H1 (cell line): ENCODE data around the gene RERE. TPM values are rescaled to one million over a fixed set of nuclear protein-coding genes. Genes with fewer than 3 reads are reported as not detected.

Experiments used
- CTCF ChIA-PET: fragments of 300-600 bp; sonication (Branson Sonifier 250); formaldehyde crosslinking; loops from one replicate; lab custom pipeline; 2021; ENCODE audit not compliant: partially characterized antibody; lab: Charles Lee
- POLR2A ChIA-PET: fragments of 300-600 bp; sonication (Branson Sonifier 250); formaldehyde crosslinking; loops from one replicate; lab custom pipeline; 2021; ENCODE audit warnings: inconsistent platforms; ENCODE audit not compliant: partially characterized antibody; lab: Charles Lee
- DNase-seq, 2 experiments: peaks; one replicate each; pipeline versions ENCODE4 v3.0.0 to v3.0.0-alpha.2; 2010 to 2022; ENCODE audit warnings: low spot score in 2 of 2, low read depth in 1 of 2, mixed read lengths in 1 of 2
- FAIRE-seq: peaks from 2 replicates; lab custom pipeline; 2011; peaks lifted over from hg19 to GRCh38; lab: Jason Lieb, UNC
- H2AFZ ChIP-seq: 2 replicates; pipeline ENCODE4 v1.8.1; 2012; ENCODE audit warnings: low read length, inconsistent platforms
- H2AK5ac ChIP-seq: 2 replicates; pipeline ENCODE4 v1.6.1; 2013; ENCODE audit warnings: low read depth, low read length
- H2BK120ac ChIP-seq: replicated peaks from 2 replicates; pipeline ENCODE3; 2013; ENCODE audit warnings: low read depth, low read length, inconsistent platforms
- H2BK12ac ChIP-seq: 2 replicates; pipeline ENCODE4 v1.6.1; 2013; ENCODE audit warnings: low read depth, low read length
- H2BK15ac ChIP-seq: 2 replicates; pipeline ENCODE4 v1.6.1; 2013; ENCODE audit warnings: low read length
- H2BK20ac ChIP-seq: 2 replicates; pipeline ENCODE4 v1.6.1; 2013; ENCODE audit warnings: low read length
- H2BK5ac ChIP-seq: 2 replicates; pipeline ENCODE4 v1.6.1; 2013; ENCODE audit warnings: low read depth, low read length
- H3K14ac ChIP-seq: 2 replicates; pipeline ENCODE4 v1.6.1; 2013; ENCODE audit warnings: inconsistent platforms; ENCODE audit not compliant: insufficient read length
- H3K18ac ChIP-seq: 2 replicates; pipeline ENCODE4 v1.6.1; 2013; ENCODE audit warnings: low read length; ENCODE audit errors: extremely low read depth
- H3K23ac ChIP-seq: 2 replicates; pipeline ENCODE4 v1.6.1; 2013; ENCODE audit warnings: inconsistent platforms; ENCODE audit not compliant: insufficient read length
- H3K23me2 ChIP-seq: 2 replicates; pipeline ENCODE4 v1.6.1; 2013; ENCODE audit warnings: low read depth, low read length
- H3K27ac ChIP-seq: 2 replicates; pipeline ENCODE4 v1.6.1; 2011; ENCODE audit warnings: low read depth, low read length, inconsistent platforms
- H3K27me3 ChIP-seq, 4 experiments: replicated peaks in 1 of 4; 1 replicate in 1 of 4; 2 replicates in 3 of 4; pipeline versions ENCODE4 v1.6.1 to v1.8.1; 2011 to 2013; ENCODE audit warnings: low read length in 3 of 4, mild to moderate bottlenecking in 3 of 4, inconsistent platforms in 2 of 4, mixed read lengths in 2 of 4, moderate library complexity in 1 of 4; ENCODE audit not compliant: control insufficient read depth in 3 of 4, insufficient read depth in 3 of 4; ENCODE audit errors: extremely low read depth in 1 of 4
- H3K36me3 ChIP-seq, 4 experiments: 2 replicates each; pipeline versions ENCODE4 v1.6.1 to v1.8.1; 2011 to 2013; ENCODE audit warnings: mild to moderate bottlenecking in 4 of 4, low read length in 3 of 4, moderate library complexity in 2 of 4, control low read depth in 1 of 4, inconsistent platforms in 1 of 4; ENCODE audit not compliant: insufficient read depth in 4 of 4, control insufficient read depth in 2 of 4
- H3K4ac ChIP-seq: replicated peaks from 2 replicates; pipeline ENCODE3; 2013; ENCODE audit warnings: low read length, low read depth, mixed read lengths, inconsistent platforms; ENCODE audit not compliant: insufficient read length
- H3K4me1 ChIP-seq, 4 experiments: replicated peaks in 1 of 4; 1 replicate in 1 of 4; 2 replicates in 3 of 4; pipeline versions ENCODE4 v1.6.1 to v1.8.1; 2011 to 2013; ENCODE audit warnings: low read length in 3 of 4, inconsistent platforms in 2 of 4, mixed read lengths in 1 of 4; ENCODE audit not compliant: insufficient read depth in 4 of 4, control insufficient read depth in 3 of 4
- H3K4me2 ChIP-seq, 2 experiments: 2 replicates each; pipeline versions ENCODE4 v1.6.1 to v1.8.1; 2011 to 2013; ENCODE audit warnings: low read depth in 2 of 2, low read length in 2 of 2, control low read depth in 1 of 2, inconsistent platforms in 1 of 2, mild to moderate bottlenecking in 1 of 2; ENCODE audit not compliant: insufficient read depth in 1 of 2
- H3K4me3 ChIP-seq, 4 experiments: fragments of 200-600, 300-600 bp in 1 of 4; sonication (generic), shearing (Covaris generic), sonication (Bioruptor Twin) in 1 of 4; 2 replicates each; pipeline versions ENCODE4 v1.5.1 to v1.8.1; 2011 to 2016; ENCODE audit warnings: low read length in 4 of 4, low read depth in 3 of 4, control low read depth in 2 of 4, inconsistent platforms in 2 of 4, mild to moderate bottlenecking in 2 of 4, mixed read lengths in 1 of 4, moderate library complexity in 1 of 4; ENCODE audit not compliant: insufficient read depth in 2 of 4; ENCODE audit errors: extremely low read depth in 1 of 4
- H3K56ac ChIP-seq: replicated peaks from 2 replicates; pipeline ENCODE3; 2013; ENCODE audit warnings: low read depth, mild to moderate bottlenecking, mixed read lengths, low read length, inconsistent platforms; ENCODE audit not compliant: insufficient read length
- H3K79me1 ChIP-seq: 2 replicates; pipeline ENCODE4 v1.6.1; 2013; ENCODE audit warnings: low read depth, low read length, control low read depth
- H3K79me2 ChIP-seq, 2 experiments: 2 replicates each; pipeline versions ENCODE4 v1.6.1 to v1.8.1; 2012 to 2013; ENCODE audit warnings: low read length in 2 of 2, mild to moderate bottlenecking in 2 of 2, inconsistent platforms in 1 of 2; ENCODE audit not compliant: insufficient read depth in 2 of 2, control insufficient read depth in 1 of 2
- H3K9ac ChIP-seq, 4 experiments: replicated peaks in 1 of 4; 1 replicate in 1 of 4; 2 replicates in 3 of 4; pipeline versions ENCODE4 v1.6.1 to v1.8.1; 2011 to 2013; ENCODE audit warnings: low read depth in 3 of 4, low read length in 3 of 4, control low read depth in 2 of 4, mild to moderate bottlenecking in 2 of 4, moderate library complexity in 2 of 4, inconsistent platforms in 1 of 4; ENCODE audit errors: extremely low read depth in 1 of 4
- H3K9me3 ChIP-seq, 2 experiments: 2 replicates each; pipeline versions ENCODE4 v1.6.1 to v1.8.1; 2012 to 2013; ENCODE audit warnings: mild to moderate bottlenecking in 2 of 2, moderate library complexity in 2 of 2, control low read depth in 1 of 2, inconsistent platforms in 1 of 2, low read depth in 1 of 2, low read length in 1 of 2, mixed read lengths in 1 of 2; ENCODE audit not compliant: insufficient read depth in 2 of 2
- H4K20me1 ChIP-seq, 2 experiments: replicated peaks in 1 of 2; 2 replicates each; pipeline versions ENCODE3 to v1.8.1; 2011 to 2013; ENCODE audit warnings: inconsistent platforms in 2 of 2, low read length in 2 of 2, mild to moderate bottlenecking in 1 of 2; ENCODE audit not compliant: insufficient read depth in 2 of 2, control insufficient read depth in 1 of 2
- H4K5ac ChIP-seq: 2 replicates; pipeline ENCODE4 v1.6.1; 2013; ENCODE audit warnings: low read length, low read depth, mixed read lengths, inconsistent platforms; ENCODE audit not compliant: insufficient read length
- H4K8ac ChIP-seq: 2 replicates; pipeline ENCODE4 v1.8.0; 2013; ENCODE audit warnings: mild to moderate bottlenecking, moderate library complexity, low read length, inconsistent platforms; ENCODE audit not compliant: insufficient read depth; ENCODE audit errors: extremely low read depth
- H4K91ac ChIP-seq: replicated peaks from 2 replicates; pipeline ENCODE3; 2013; ENCODE audit warnings: low read length, mixed read lengths, inconsistent platforms; ENCODE audit not compliant: insufficient read length
- CBX5 ChIP-seq: fragments of 300-800, 300-1000 bp; sonication (generic); IDR thresholded peaks from 2 replicates; pipeline ENCODE4 v1.7.1; 2016; ENCODE audit warnings: antibody characterized with exemption, low read length, low read depth
- CBX8 ChIP-seq: fragments of 300-800, 300-1000 bp; sonication (generic); IDR thresholded peaks from 2 replicates; pipeline ENCODE4 v1.7.1; 2016; ENCODE audit warnings: low read depth, low read length, borderline replicate concordance
- EGR1 ChIP-seq: IDR thresholded peaks from 2 replicates; pipeline ENCODE4 v1.6.1; 2011; ENCODE audit warnings: low read depth, low read length, borderline replicate concordance
- KDM5A ChIP-seq: fragments of 200-600 bp; IDR thresholded peaks from 2 replicates; pipeline ENCODE4 v1.7.1; 2012; ENCODE audit warnings: mild to moderate bottlenecking, low read length, inconsistent platforms, mixed read lengths
- MAFK ChIP-seq: IDR thresholded peaks from 2 replicates; pipeline ENCODE4 v1.6.1; 2012; ENCODE audit warnings: low read depth, mild to moderate bottlenecking, improper control_type of control experiment, low read length
- PHF8 ChIP-seq: fragments of 200-600 bp; sonication (generic); conservative IDR thresholded peaks from 2 replicates; pipeline ENCODE4 v1.7.1; 2012; ENCODE audit warnings: low read depth, mild to moderate bottlenecking, inconsistent platforms, low read length, moderate library complexity
- POU5F1 ChIP-seq: IDR thresholded peaks from 2 replicates; pipeline ENCODE4 v1.6.1; 2011; ENCODE audit warnings: low read depth, mild to moderate bottlenecking, low read length, moderate library complexity
- RAD21 ChIP-seq, 2 experiments: IDR thresholded peaks in 1 of 2; conservative IDR thresholded peaks in 1 of 2; 2 replicates each; pipeline ENCODE4 v1.6.1; 2011; ENCODE audit warnings: low read depth in 2 of 2, low read length in 2 of 2, improper control_type of control experiment in 1 of 2, inconsistent platforms in 1 of 2, mild to moderate bottlenecking in 1 of 2, moderate library complexity in 1 of 2
- RFX5 ChIP-seq: IDR thresholded peaks from 2 replicates; pipeline ENCODE4 v1.6.1; 2011; ENCODE audit warnings: low read depth, low read length, improper control_type of control experiment, borderline replicate concordance
- SIRT6 ChIP-seq: IDR thresholded peaks from one replicate; pipeline ENCODE4 v1.7.1; 2012; ENCODE audit warnings: low read length, inconsistent platforms
- SRF ChIP-seq: IDR thresholded peaks from 2 replicates; pipeline ENCODE4 v1.6.1; 2011; ENCODE audit warnings: mild to moderate bottlenecking, low read depth, low read length, moderate library complexity
- SUZ12 ChIP-seq: fragments of 200-600 bp; sonication (generic); IDR thresholded peaks from 2 replicates; pipeline ENCODE4 v1.6.1; 2012; ENCODE audit warnings: mild to moderate bottlenecking, inconsistent platforms, low read length, moderate library complexity, mixed read lengths
- TCF12 ChIP-seq: IDR thresholded peaks from 2 replicates; pipeline ENCODE4 v1.6.1; 2011; ENCODE audit warnings: low read depth, mild to moderate bottlenecking, low read length
- TEAD4 ChIP-seq: IDR thresholded peaks from 2 replicates; pipeline ENCODE4 v1.6.1; 2012; ENCODE audit warnings: low read depth, low read length, inconsistent platforms, mixed read lengths
- YY1 ChIP-seq: IDR thresholded peaks from 2 replicates; pipeline ENCODE4 v1.6.1; 2011; ENCODE audit warnings: low read depth, mild to moderate bottlenecking, low read length
- WGBS, 2 experiments: shearing (Covaris generic) in 1 of 2; methylation state at CpG; one replicate each; pipeline versions ENCODE4 v1.1.6 to v1.1.7; 2013 to 2015; ENCODE audit warnings: low lambda C conversion rate in 2 of 2, mixed read lengths in 2 of 2, inconsistent platforms in 1 of 2, low coverage in 1 of 2, missing lambda C conversion rate in 1 of 2; ENCODE audit not compliant: insufficient replicate concordance in 2 of 2, insufficient coverage in 1 of 2, insufficient read length in 1 of 2; ENCODE audit errors: extremely low coverage in 1 of 2, missing lambda C conversion rate in 1 of 2; 5-methylcytosine and 5-hydroxymethylcytosine counted together
- polyA plus RNA-seq, 7 experiments: library from polyadenylated mRNA; depleted of rRNA in 3 of 7; stranded (reverse) in 5 of 7; unstranded in 2 of 7; fragments of >200 nt in 5 of 7; fragments of 200-250 nt in 2 of 7; gene quantifications; 1 replicate in 5 of 7; 2 replicates in 1 of 7; 4 replicates in 1 of 7; pipeline versions ENCODE4 v1.2.1 to v1.2.3, GENCODE V29; 2011 to 2013; ENCODE audit warnings: missing spikeins in 2 of 7, mixed read lengths in 2 of 7
- total RNA-seq: library from RNA; stranded (reverse); fragmentation: NEBNext Ultra II Directional; extraction: Animal tissue kit (Norgen Biotek cat#: 25700); gene quantifications from 2 replicates; pipeline ENCODE4 v1.2.1, GENCODE V29; 2021

Gene RERE
- total and polyA plus RNA-seq, 2 of the 8 experiments (the other 6 are each of a cell fraction or from before 2014, with no cell fraction given): 15.3 to 142 TPM

DNA sequence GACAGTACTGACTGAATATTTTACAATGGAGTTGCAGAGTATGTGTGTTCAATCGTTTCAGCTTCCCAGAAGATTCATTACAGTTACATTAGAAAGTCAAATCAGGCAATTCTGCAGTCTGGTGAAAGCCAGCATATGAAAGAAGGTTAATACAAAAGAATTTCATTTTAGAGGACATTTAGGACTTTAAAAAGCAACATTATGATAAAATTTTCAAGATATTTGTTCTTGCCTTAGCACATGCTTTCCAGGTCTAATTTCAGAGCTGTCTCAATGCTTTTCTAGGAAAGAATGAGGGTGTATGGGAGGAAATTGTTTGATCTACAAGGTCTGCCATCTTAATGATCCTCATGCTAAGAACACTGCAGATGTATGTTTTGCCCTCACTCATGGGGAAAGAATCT lies 63.2 kb downstream of the RERE start:
- Histone ChIP-seq H3K27ac (no peak overlapping the region), H3K4me1 (peaks cover 2 to 7% (median 5%) of the 10 kb centered on the region in 4 experiments; a peak in 4 of 7 replicates)

More for the DNA sequence above, 63.2 kb downstream of the RERE start:
- Histone ChIP-seq H3K4me3 (no peak overlapping the region), H4K5ac (no peak overlapping the region), H2AK5ac (no peak overlapping the region), H3K23ac (no peak overlapping the region), H3K4me2 (no peak overlapping the region), H3K23me2 (no peaks in the 10 kb centered on the region), H2BK15ac (no peak overlapping the region), H2BK5ac (no peak overlapping the region), H3K79me2 (peaks cover 0 to 75% of the 10 kb centered on the region in 2 experiments; a peak in 2 of 4 replicates), H3K56ac (no peak overlapping the region), H2BK12ac (no peak overlapping the region), H3K9me3 (no peaks in the 10 kb centered on the region), H3K27me3 (no peaks in the 10 kb centered on the region; a peak in 1 of 7 replicates), H4K8ac (no peak overlapping the region), H3K9ac (no peak overlapping the region), H3K14ac (no peak overlapping the region), H3K4ac (no peak overlapping the region), H4K20me1 (peaks cover 0 to 2% of the 10 kb centered on the region in 2 experiments), H4K91ac (no peak overlapping the region), H2BK120ac (no peak overlapping the region), H3K79me1 (no peaks in the 10 kb centered on the region), H3K18ac (no peak overlapping the region), H3K36me3 (no peaks in the 10 kb centered on the region), H2AFZ (no peak overlapping the region), H2BK20ac (no peak overlapping the region)
- DNase-seq: no peak
- TF ChIP-seq SIRT6 (no peak), TCF12 (no peak), EGR1 (no peak), SRF (no peak), KDM5A (no peak), TEAD4 (no peak), RFX5 (no peak), MAFK (no peak), POU5F1 (no peak), SUZ12 (no peak), CBX5 (no peak), PHF8 (no peak), CBX8 (no peak), YY1 (no peak), RAD21 (IDR thresholded peaks at IDR 0.05 in 1 of 2, conservative IDR thresholded peaks at IDR 0.05 in 1 of 2; ENCODE audit: low read depth in 2 of 2, low read length in 2 of 2) (no peak)
- ChIA-PET CTCF (interaction anchor here (0.6 to 2.4 kb wide), 4 partner anchors 10 to 83 kb away, joined by 3 to 7 read pairs (median 3); no protein-coding TSS in a partner anchor), POLR2A (no interaction called here)
- 89% methylated on average over 1 of the region's 1 CpG; no CpG with 5 or more reads in 1 of the 2 experiments for WGBS, 2 experiments
- no peak for FAIRE-seq
